ENCODE data around the gene ZBTB45. TPM values are rescaled to one million over a fixed set of nuclear protein-coding genes. Genes with fewer than 3 reads are reported as not detected.

Gene ZBTB45
- total and polyA plus RNA-seq, 10 of the 15 experiments (the other 5 are each of a cell fraction or from before 2014, with no cell fraction given) = 0.29 to 17.2 (median 4.2) TPM

GRCh38 chr19:58475714-58476497, 43.7 kb downstream of the ZBTB45 start, which contains the start of gene ZNF446 (continued):
- TF ChIP-seq PML (IDR thresholded peaks at IDR 0.05; ENCODE audit: low read length) (peak; percentile 74), CHD1 (IDR thresholded peaks at IDR 0.05; ENCODE audit: low read depth, low read length) (no peak), E2F8 (IDR thresholded peaks at IDR 0.05; ENCODE audit: low read depth, partially characterized antibody) (peak; percentile 19), EGR1 (IDR thresholded peaks at IDR 0.05; ENCODE audit: borderline replicate concordance in 1 of 2, low read depth in 2 of 2, low read length in 2 of 2) (peak in 1 of 2 experiments; percentile 88; a peak in 2 of 3 replicates), SMAD1 (IDR thresholded peaks at IDR 0.05; ENCODE audit: low read depth, partially characterized antibody) (no peak), MYB (IDR thresholded peaks at IDR 0.05; ENCODE audit: borderline replicate concordance, low read depth, low read length) (no peak), IKZF2 (IDR thresholded peaks at IDR 0.05) (peak; percentile 13 to 16; a peak in 1 of 4 replicates), ZBTB11 (CRISPR knock-in tag; IDR thresholded peaks at IDR 0.05) (peak; percentile 31; the same call in 1 of the 2 replicates), MTA3 (IDR thresholded peaks at IDR 0.05; ENCODE audit: borderline replicate concordance, low read length) (no peak; the same call in 1 of the 2 replicates), ZNF24 (IDR thresholded peaks at IDR 0.05) (no peak), PRDM15 (CRISPR knock-in tag; IDR thresholded peaks at IDR 0.05) (no peak), CREB1 (IDR thresholded peaks at IDR 0.05; ENCODE audit: low read depth) (peak; percentile 89), SMAD5 (IDR thresholded peaks at IDR 0.05; ENCODE audit: low read depth) (peak; percentile 26; the same call in 1 of the 2 replicates), ZNF217 (IDR thresholded peaks at IDR 0.05) (no peak), ZNF207 (IDR thresholded peaks at IDR 0.05; ENCODE audit: borderline replicate concordance) (peak; percentile 63; the same call in 1 of the 2 replicates), CTCF (IDR thresholded peaks at IDR 0.05 in 2 of 3, conservative IDR thresholded peaks at IDR 0.05 in 1 of 3; ENCODE audit: control insufficient read depth in 2 of 3, extremely low read depth in 1 of 3, insufficient read depth in 1 of 3, low read depth in 3 of 3, low read length in 3 of 3) (no peak), DPF2 (IDR thresholded peaks at IDR 0.05) (peak; percentile 71)

Data from GM12878 (cell line).